Bladder microvascular endothelial cell (primary cell): ENCODE results near the gene TTI1. TPM values are rescaled to one million over a fixed set of nuclear protein-coding genes. Genes with fewer than 3 reads are reported as not detected.

Source experiments
- total RNA-seq: library from RNA; depleted of rRNA; stranded (reverse); fragments of >200 nt; gene quantifications from 2 replicates; pipeline ENCODE4 v1.2.3, GENCODE V29; 2014

Gene TTI1
- 12.3 and 27.8 TPM in 2 replicates for total RNA-seq

GRCh38 chr20:38033330-38034107 lies at the start of gene TTI1, which contains the start of gene RPRD1B:
TSS of gene TTI1 (minus strand) at chr20:38033456. CDS start at chr20:38013816, 19,640 bp downstream.
TSS of gene RPRD1B (plus strand) at chr20:38033746. CDS start at chr20:38033948, 202 bp downstream.

Other genes starting within 250 kb of the TTI1 start
- under 0.01 and 0.31 TPM in 2 replicates for gene VSTM2L, start 130.3 kb downstream of the TTI1 start, total RNA-seq
- 10.5 and 24.9 TPM in 2 replicates for gene RPRD1B, start 290 bp upstream of the TTI1 start, total RNA-seq
- gene TGM2, start 131.8 kb upstream of the TTI1 start, total RNA-seq: 265 and 1,184 TPM in 2 replicates
- gene KIAA1755, start 227.3 kb upstream of the TTI1 start, total RNA-seq: 0.16 and 0.44 TPM in 2 replicates